Measurements from ENCODE around the gene RAB43. TPM values are rescaled to one million over a fixed set of nuclear protein-coding genes. Genes with fewer than 3 reads are reported as not detected.

Gene RAB43
- polyA plus RNA-seq, 1 of the 3 experiments (the other 2 are of a cell fraction), result 9.5 TPM

DNA sequence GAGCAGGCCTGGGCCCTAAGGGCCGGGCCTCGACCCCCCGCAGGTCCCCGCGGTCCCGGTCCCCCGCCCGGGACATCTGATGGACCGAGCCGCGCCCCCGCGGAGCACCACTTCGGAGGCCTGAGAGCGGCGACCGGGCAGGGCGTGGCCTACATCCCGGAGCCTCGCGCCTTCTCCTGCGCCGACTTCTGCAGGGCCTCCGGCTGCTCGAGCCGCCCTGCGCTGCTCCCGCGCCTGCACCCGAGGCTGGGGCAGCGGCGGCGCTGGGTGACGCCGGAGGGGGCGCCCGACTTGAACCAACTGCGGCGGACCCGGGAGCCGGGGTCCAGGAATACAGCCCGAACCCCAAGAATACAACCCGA, 75.9 kb downstream of the RAB43 start (continued):
- TF ChIP-seq, protein P1, sequence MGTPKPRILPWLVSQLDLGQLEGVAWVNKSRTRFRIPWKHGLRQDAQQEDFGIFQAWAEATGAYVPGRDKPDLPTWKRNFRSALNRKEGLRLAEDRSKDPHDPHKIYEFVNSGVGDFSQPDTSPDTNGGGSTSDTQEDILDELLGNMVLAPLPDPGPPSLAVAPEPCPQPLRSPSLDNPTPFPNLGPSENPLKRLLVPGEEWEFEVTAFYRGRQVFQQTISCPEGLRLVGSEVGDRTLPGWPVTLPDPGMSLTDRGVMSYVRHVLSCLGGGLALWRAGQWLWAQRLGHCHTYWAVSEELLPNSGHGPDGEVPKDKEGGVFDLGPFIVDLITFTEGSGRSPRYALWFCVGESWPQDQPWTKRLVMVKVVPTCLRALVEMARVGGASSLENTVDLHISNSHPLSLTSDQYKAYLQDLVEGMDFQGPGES (IDR thresholded peaks at IDR 0.05; ENCODE audit: low read depth, low read length), result no peak
- TF ChIP-seq FOSL2 (IDR thresholded peaks at IDR 0.05; ENCODE audit: borderline replicate concordance, low read depth), result no peak
- no peak for TF ChIP-seq GABPA (IDR thresholded peaks at IDR 0.05; ENCODE audit: low read depth)

DNA sequence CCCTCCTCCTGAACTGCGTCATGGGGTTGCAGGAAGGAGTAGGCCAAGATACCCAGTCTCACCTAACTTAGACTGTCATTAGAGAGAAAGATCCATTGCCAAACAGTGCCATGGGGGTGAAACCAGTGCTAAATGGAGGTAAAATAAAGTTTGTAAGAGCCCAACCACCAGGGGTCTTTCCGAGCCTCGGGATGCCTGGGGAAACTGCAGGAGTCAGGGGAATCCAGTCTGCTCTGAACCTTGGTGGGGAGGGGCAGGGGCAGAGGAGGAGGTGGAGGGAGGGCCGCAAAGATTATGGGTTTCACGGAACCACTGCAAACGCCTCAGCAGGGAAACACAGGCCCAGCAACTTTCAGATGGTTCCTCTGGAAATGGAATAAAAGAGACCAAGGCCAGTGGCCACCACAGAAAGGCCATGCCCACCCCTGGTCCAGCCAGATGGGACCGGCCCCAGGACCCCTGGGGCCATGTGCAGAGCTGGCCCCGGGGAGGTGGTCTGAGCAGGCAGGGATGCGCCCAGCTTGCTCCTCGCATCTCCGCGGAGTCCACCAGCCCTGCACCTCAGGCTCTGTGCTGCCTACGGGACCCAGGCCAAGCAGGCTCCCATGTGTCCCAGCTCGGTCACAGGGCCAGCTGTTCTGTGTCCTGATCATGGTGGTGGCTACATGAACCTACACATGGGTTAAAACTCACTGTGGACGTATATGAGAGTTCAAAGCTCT, 80.9 kb downstream of the RAB43 start:
- peaks cover 5% of the 10 kb centered on the region; the same call in 1 of the 2 replicates for H3K27me3 ChIP-seq (ENCODE audit: insufficient read depth)
- no peak for TF ChIP-seq NFIC (IDR thresholded peaks at IDR 0.05; ENCODE audit: borderline replicate concordance)
- TF ChIP-seq JUND (IDR thresholded peaks at IDR 0.05), result no peak
- TF ChIP-seq, protein P2, sequence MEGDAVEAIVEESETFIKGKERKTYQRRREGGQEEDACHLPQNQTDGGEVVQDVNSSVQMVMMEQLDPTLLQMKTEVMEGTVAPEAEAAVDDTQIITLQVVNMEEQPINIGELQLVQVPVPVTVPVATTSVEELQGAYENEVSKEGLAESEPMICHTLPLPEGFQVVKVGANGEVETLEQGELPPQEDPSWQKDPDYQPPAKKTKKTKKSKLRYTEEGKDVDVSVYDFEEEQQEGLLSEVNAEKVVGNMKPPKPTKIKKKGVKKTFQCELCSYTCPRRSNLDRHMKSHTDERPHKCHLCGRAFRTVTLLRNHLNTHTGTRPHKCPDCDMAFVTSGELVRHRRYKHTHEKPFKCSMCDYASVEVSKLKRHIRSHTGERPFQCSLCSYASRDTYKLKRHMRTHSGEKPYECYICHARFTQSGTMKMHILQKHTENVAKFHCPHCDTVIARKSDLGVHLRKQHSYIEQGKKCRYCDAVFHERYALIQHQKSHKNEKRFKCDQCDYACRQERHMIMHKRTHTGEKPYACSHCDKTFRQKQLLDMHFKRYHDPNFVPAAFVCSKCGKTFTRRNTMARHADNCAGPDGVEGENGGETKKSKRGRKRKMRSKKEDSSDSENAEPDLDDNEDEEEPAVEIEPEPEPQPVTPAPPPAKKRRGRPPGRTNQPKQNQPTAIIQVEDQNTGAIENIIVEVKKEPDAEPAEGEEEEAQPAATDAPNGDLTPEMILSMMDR (IDR thresholded peaks at IDR 0.05), result no peak
- no peak for TF ChIP-seq MXI1 (IDR thresholded peaks at IDR 0.05; ENCODE audit: low read depth, low read length)
- TF ChIP-seq FOXM1 (IDR thresholded peaks at IDR 0.05; ENCODE audit: low read depth), result no peak

DNA sequence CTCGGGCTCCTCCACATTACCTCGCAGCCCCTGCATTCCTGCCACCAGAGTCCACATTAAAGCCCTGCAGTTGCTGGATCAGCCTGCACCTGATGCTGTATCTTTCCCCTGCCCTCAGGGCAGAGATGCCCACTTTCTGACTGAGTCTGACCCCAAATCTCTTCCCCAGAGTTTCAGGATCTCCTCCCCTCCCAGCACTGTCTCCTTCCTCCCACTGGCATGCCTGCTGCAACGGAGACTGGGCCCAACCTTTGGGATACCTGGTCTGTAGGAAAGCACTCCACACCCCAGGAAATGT, 81.6 kb downstream of the RAB43 start:
- DNase-seq, result no peak
- no peak overlapping the region for H3K27ac ChIP-seq (ENCODE audit: low read depth in 2 of 2, low read length in 1 of 2)
- no peak overlapping the region for H3K4me3 ChIP-seq (ENCODE audit: low read depth in 2 of 2, low read length in 1 of 2)
- H3K4me1 ChIP-seq (ENCODE audit: control insufficient read depth in 1 of 2, insufficient read depth in 2 of 2, low read depth in 1 of 2, low read length in 1 of 2), result peaks cover 0 to 15% of the 10 kb centered on the region in 2 experiments; a peak in 1 of 4 replicates
- no peaks in the 10 kb centered on the region for H3K9me2 ChIP-seq
- no peaks in the 10 kb centered on the region for H4K20me1 ChIP-seq (ENCODE audit: insufficient read depth)
- CTCF ChIA-PET, result interaction anchor here (0.5 to 8.6 kb wide), 5 partner anchors 13 to 70 kb away, joined by 3 to 64 read pairs (median 12); no protein-coding TSS in a partner anchor
- WGBS (ENCODE audit: low lambda C conversion rate), result 51% methylated on average over 3 of the region's 3 CpGs
- no peak overlapping the region for H2AFZ ChIP-seq (ENCODE audit: low read depth)
- H3K79me2 ChIP-seq (ENCODE audit: insufficient read depth), result no peaks in the 10 kb centered on the region
- no peaks in the 10 kb centered on the region for H3K36me3 ChIP-seq (replicated peaks in 1 of 2; ENCODE audit: control insufficient read depth in 1 of 2, insufficient read depth in 2 of 2, low read length in 1 of 2)
- POLR2A ChIA-PET, result no interaction called here
- H3K27me3 ChIP-seq (ENCODE audit: insufficient read depth), result peaks cover 5% of the 10 kb centered on the region; the same call in 1 of the 2 replicates
- H3K9ac ChIP-seq, result no peak overlapping the region
- no peaks in the 10 kb centered on the region for H3F3A ChIP-seq (replicated peaks; ENCODE audit: insufficient read depth)
- 0 out of 2 replicates have a peak, but pooled peaks cover 3% of the 10 kb centered on the region for H3K9me3 ChIP-seq
- no peak overlapping the region for H3K4me2 ChIP-seq
- TF ChIP-seq TEAD4 (IDR thresholded peaks at IDR 0.05; ENCODE audit: borderline replicate concordance, insufficient read depth), result no peak
- no peak for TF ChIP-seq GATA2 (CRISPR knock-in tag; IDR thresholded peaks at IDR 0.05)
- TF ChIP-seq, protein P3, sequence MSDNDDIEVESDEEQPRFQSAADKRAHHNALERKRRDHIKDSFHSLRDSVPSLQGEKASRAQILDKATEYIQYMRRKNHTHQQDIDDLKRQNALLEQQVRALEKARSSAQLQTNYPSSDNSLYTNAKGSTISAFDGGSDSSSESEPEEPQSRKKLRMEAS (IDR thresholded peaks at IDR 0.05; ENCODE audit: low read depth), result no peak
- TF ChIP-seq CHD2 (IDR thresholded peaks at IDR 0.05; ENCODE audit: low read length, partially characterized antibody), result no peak
- TF ChIP-seq FOSL2 (IDR thresholded peaks at IDR 0.05; ENCODE audit: borderline replicate concordance, low read depth), result no peak
- TF ChIP-seq POLR2AphosphoS5 (IDR thresholded peaks at IDR 0.05; ENCODE audit: low read depth, low read length), result no peak
- no peak for TF ChIP-seq TAF1 (IDR thresholded peaks at IDR 0.05; ENCODE audit: borderline replicate concordance, low read depth, low read length)
- TF ChIP-seq EZH2phosphoT487 (IDR thresholded peaks at IDR 0.05; ENCODE audit: borderline replicate concordance, low read depth), result no peak
- TF ChIP-seq EP300 (IDR thresholded peaks at IDR 0.05; ENCODE audit: borderline replicate concordance in 1 of 2, low read depth in 1 of 2, low read length in 1 of 2), result no peak
- TF ChIP-seq, protein P4, sequence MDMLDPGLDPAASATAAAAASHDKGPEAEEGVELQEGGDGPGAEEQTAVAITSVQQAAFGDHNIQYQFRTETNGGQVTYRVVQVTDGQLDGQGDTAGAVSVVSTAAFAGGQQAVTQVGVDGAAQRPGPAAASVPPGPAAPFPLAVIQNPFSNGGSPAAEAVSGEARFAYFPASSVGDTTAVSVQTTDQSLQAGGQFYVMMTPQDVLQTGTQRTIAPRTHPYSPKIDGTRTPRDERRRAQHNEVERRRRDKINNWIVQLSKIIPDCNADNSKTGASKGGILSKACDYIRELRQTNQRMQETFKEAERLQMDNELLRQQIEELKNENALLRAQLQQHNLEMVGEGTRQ (IDR thresholded peaks at IDR 0.05; ENCODE audit: borderline replicate concordance, low read depth, low read length), result no peak
- TF ChIP-seq, protein P1 (IDR thresholded peaks at IDR 0.05; ENCODE audit: low read depth, low read length), result no peak
- TF ChIP-seq JUND (IDR thresholded peaks at IDR 0.05), result no peak
- TF ChIP-seq GABPA (IDR thresholded peaks at IDR 0.05; ENCODE audit: low read depth), result no peak
- no peak for TF ChIP-seq RAD21 (IDR thresholded peaks at IDR 0.05; ENCODE audit: low read length)
- TF ChIP-seq ELF1 (IDR thresholded peaks at IDR 0.05), result no peak
- TF ChIP-seq RXRA (IDR thresholded peaks at IDR 0.05; ENCODE audit: borderline replicate concordance, low read depth), result no peak

More for the DNA sequence above, 80.9 kb downstream of the RAB43 start:
- H3K9me2 ChIP-seq, result no peaks in the 10 kb centered on the region
- no peak overlapping the region for H3K4me3 ChIP-seq (ENCODE audit: low read depth in 2 of 2, low read length in 1 of 2)
- peaks cover 0 to 15% of the 10 kb centered on the region in 2 experiments; a peak in 1 of 4 replicates for H3K4me1 ChIP-seq (ENCODE audit: control insufficient read depth in 1 of 2, insufficient read depth in 2 of 2, low read depth in 1 of 2, low read length in 1 of 2)
- H3K36me3 ChIP-seq (replicated peaks in 1 of 2; ENCODE audit: control insufficient read depth in 1 of 2, insufficient read depth in 2 of 2, low read length in 1 of 2), result no peaks in the 10 kb centered on the region
- H3K27ac ChIP-seq (ENCODE audit: low read depth in 2 of 2, low read length in 1 of 2), result no peak overlapping the region
- no peaks in the 10 kb centered on the region for H3K79me2 ChIP-seq (ENCODE audit: insufficient read depth)
- H3F3A ChIP-seq (replicated peaks; ENCODE audit: insufficient read depth), result no peaks in the 10 kb centered on the region
- 0 out of 2 replicates have a peak, but pooled peaks cover 3% of the 10 kb centered on the region for H3K9me3 ChIP-seq
- ChIA-PET POLR2A (no interaction called here), CTCF (interaction anchor here (0.9 to 8.6 kb wide), 4 partner anchors 12 to 81 kb away, joined by 4 to 64 read pairs (median 15); partner anchors contain the start of gene RAB43)
- peak; percentile 21 for DNase-seq
- no peak overlapping the region for H2AFZ ChIP-seq (ENCODE audit: low read depth)
- no peak overlapping the region for H3K4me2 ChIP-seq
- no peak overlapping the region for H3K9ac ChIP-seq
- no peaks in the 10 kb centered on the region for H4K20me1 ChIP-seq (ENCODE audit: insufficient read depth)
- 76% methylated on average over 9 of the region's 15 CpGs for WGBS (ENCODE audit: low lambda C conversion rate)
